ENCODE measurements around the gene FAF1. TPM values are rescaled to one million over a fixed set of nuclear protein-coding genes. Genes with fewer than 3 reads are reported as not detected.

The FAF1 gene
- total and polyA plus RNA-seq, 2 of the 8 experiments (the other 6 are each of a cell fraction or from before 2014, with no cell fraction given), result 10.8 to 65.9 TPM

DNA sequence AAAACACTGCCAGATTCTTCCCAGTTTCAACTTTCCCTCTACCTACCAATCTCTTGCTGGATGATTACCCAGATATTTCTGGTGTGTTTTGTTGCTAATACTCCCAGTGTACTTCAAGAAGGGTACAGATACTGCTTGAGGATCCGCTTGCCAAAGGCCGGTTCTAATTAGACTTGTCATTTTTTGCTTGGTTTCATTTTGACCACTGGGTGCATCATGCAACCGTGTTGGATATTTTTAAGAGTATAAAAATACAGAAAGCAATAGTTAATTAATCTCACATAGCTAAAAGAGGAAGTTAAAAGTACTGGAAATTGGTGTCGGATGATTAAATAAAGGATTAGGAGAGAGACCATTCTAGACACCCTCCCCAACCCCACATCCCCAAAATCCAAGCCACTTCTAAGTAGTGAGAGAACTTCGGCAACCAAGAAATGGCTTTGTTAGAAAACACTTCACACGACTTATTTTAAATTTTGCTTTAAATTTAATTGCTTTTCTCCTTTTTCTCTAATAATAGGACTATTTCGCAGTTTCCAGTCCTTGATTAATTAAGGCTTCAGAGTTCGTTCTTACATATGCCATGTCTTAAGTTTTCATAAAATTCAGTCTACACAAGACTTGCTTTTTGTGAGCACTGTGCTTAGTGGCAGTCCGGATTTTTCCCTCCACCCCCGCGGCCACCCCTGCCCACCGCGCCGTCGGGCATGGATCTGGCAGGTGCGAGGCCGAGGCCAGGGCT lies 7.5 kb upstream of the FAF1 start:
- no peak for TF ChIP-seq SIN3A (conservative IDR thresholded peaks at IDR 0.05 in 1 of 2, IDR thresholded peaks at IDR 0.05 in 1 of 2; ENCODE audit: low read depth in 1 of 2, low read length in 2 of 2)
- TF ChIP-seq POLR2AphosphoS5 (IDR thresholded peaks at IDR 0.05; ENCODE audit: low read depth, low read length), result no peak
- TF ChIP-seq, protein P1, sequence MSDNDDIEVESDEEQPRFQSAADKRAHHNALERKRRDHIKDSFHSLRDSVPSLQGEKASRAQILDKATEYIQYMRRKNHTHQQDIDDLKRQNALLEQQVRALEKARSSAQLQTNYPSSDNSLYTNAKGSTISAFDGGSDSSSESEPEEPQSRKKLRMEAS (IDR thresholded peaks at IDR 0.05), result peak; percentile 86
- TF ChIP-seq EZH2 (IDR thresholded peaks at IDR 0.05; ENCODE audit: low read depth, low read length, severe bottlenecking), result peak; percentile 46
- no peak overlapping the region for H2BK12ac ChIP-seq (ENCODE audit: low read depth, low read length)
- no peak overlapping the region for H3K56ac ChIP-seq (replicated peaks; ENCODE audit: insufficient read length, low read depth, low read length)
- peaks cover 10% of the 10 kb centered on the region; the same call in 1 of the 2 replicates for H3K23me2 ChIP-seq (ENCODE audit: low read depth, low read length)
- no peak overlapping the region for H3K4ac ChIP-seq (replicated peaks; ENCODE audit: insufficient read length, low read depth, low read length)
- no peaks in the 10 kb centered on the region for H3K79me1 ChIP-seq (ENCODE audit: low read depth, low read length)
- peaks cover 5 to 13% of the 10 kb centered on the region in 2 experiments for H4K20me1 ChIP-seq (replicated peaks in 1 of 2; ENCODE audit: control insufficient read depth in 1 of 2, insufficient read depth in 2 of 2, low read length in 2 of 2)
- no peaks in the 10 kb centered on the region for H3K9me3 ChIP-seq (ENCODE audit: insufficient read depth in 2 of 2, low read depth in 1 of 2, low read length in 1 of 2)
- H3K18ac ChIP-seq (ENCODE audit: extremely low read depth, low read length), result no peak overlapping the region
- DNase-seq (ENCODE audit: low read depth in 1 of 2, low spot score in 2 of 2) (no peak), FAIRE-seq (no peak)
- no peak overlapping the region for H2BK15ac ChIP-seq (ENCODE audit: low read length)
- H2BK20ac ChIP-seq (ENCODE audit: low read length), result no peak overlapping the region
- H4K5ac ChIP-seq (ENCODE audit: insufficient read length, low read depth, low read length), result no peak overlapping the region
- no peak overlapping the region for H3K27ac ChIP-seq (ENCODE audit: low read depth, low read length)
- H2BK5ac ChIP-seq (ENCODE audit: low read depth, low read length), result no peak overlapping the region
- H3K9ac ChIP-seq (replicated peaks in 1 of 4; ENCODE audit: extremely low read depth in 1 of 4, low read depth in 3 of 4, low read length in 3 of 4), result no peak overlapping the region
- peaks cover 6 to 12% (median 9%) of the 10 kb centered on the region in 4 experiments for H3K4me1 ChIP-seq (replicated peaks in 1 of 4; ENCODE audit: control insufficient read depth in 3 of 4, insufficient read depth in 4 of 4, low read length in 3 of 4)
- no peak overlapping the region for H2BK120ac ChIP-seq (replicated peaks; ENCODE audit: low read depth, low read length)
- WGBS, 2 experiments (ENCODE audit: extremely low coverage in 1 of 2, insufficient coverage in 1 of 2, insufficient read length in 1 of 2, insufficient replicate concordance in 2 of 2, low coverage in 1 of 2, low lambda C conversion rate in 2 of 2, missing lambda C conversion rate in 1 of 2), result 23% methylated on average over 17 of the region's 17 CpGs; no CpG with 5 or more reads in 1 of the 2 experiments
- H2AK5ac ChIP-seq (ENCODE audit: low read depth, low read length), result no peak overlapping the region
- no peaks in the 10 kb centered on the region for H3K79me2 ChIP-seq (ENCODE audit: control insufficient read depth in 1 of 2, insufficient read depth in 2 of 2, low read length in 2 of 2)
- peaks cover 34 to 65% (median 50%) of the 10 kb centered on the region in 4 experiments for H3K27me3 ChIP-seq (replicated peaks in 1 of 4; ENCODE audit: control insufficient read depth in 3 of 4, extremely low read depth in 1 of 4, insufficient read depth in 3 of 4, low read length in 3 of 4)
- peak overlapping the region; percentile 97 to 99; a peak in 3 of 4 replicates for H3K4me2 ChIP-seq (ENCODE audit: insufficient read depth in 1 of 2, low read depth in 2 of 2, low read length in 2 of 2)
- H2AFZ ChIP-seq (ENCODE audit: low read length), result no peak overlapping the region
- H3K23ac ChIP-seq (ENCODE audit: insufficient read length), result no peak overlapping the region
- no peak overlapping the region for H3K14ac ChIP-seq (ENCODE audit: insufficient read length)
- H3K36me3 ChIP-seq (ENCODE audit: control insufficient read depth in 2 of 4, insufficient read depth in 4 of 4, low read length in 3 of 4), result no peaks in the 10 kb centered on the region; a peak in 1 of 8 replicates
- peak overlapping the region in 2 of 4 experiments; percentile 49 to 66; a peak in 3 of 8 replicates for H3K4me3 ChIP-seq (ENCODE audit: extremely low read depth in 1 of 4, insufficient read depth in 2 of 4, low read depth in 3 of 4, low read length in 4 of 4)
- H4K91ac ChIP-seq (replicated peaks; ENCODE audit: insufficient read length, low read length), result no peak overlapping the region
- H4K8ac ChIP-seq (ENCODE audit: extremely low read depth, insufficient read depth, low read length), result no peak overlapping the region
- ChIA-PET POLR2A (ENCODE audit: partially characterized antibody) (interaction anchor here (0.7 to 1.9 kb wide), 3 partner anchors 8 to 11 kb away, joined by 3 to 7 read pairs (median 3); partner anchors contain the start of gene FAF1), CTCF (ENCODE audit: partially characterized antibody) (interaction anchor here (0.8 to 2.6 kb wide), 3 partner anchors 17 to 67 kb away, joined by 3 to 18 read pairs (median 5); no protein-coding TSS in a partner anchor)

All from H1 (cell line).